Testis (tissue), 2 donors: ENCODE measurements around the gene F11.

Experiments
- POLR2A ChIP-seq: fragments of 450-650 bp; IDR thresholded peaks from one replicate; pipeline ENCODE4 v1.6.1; 2017; ENCODE audit warnings: antibody characterized with exemption, mild to moderate bottlenecking, moderate library complexity
- TF ChIP-seq, protein P1 (sequence below), 3 experiments: fragments of 450-650 bp in 2 of 3; fragments of 200-600 bp in 1 of 3; sonication (generic) in 1 of 3; IDR thresholded peaks; one replicate each; pipeline ENCODE4 v1.5.1; 2016 to 2019; ENCODE audit warnings: antibody characterized with exemption in 3 of 3, mild to moderate bottlenecking in 2 of 3, moderate library complexity in 1 of 3

DNA sequence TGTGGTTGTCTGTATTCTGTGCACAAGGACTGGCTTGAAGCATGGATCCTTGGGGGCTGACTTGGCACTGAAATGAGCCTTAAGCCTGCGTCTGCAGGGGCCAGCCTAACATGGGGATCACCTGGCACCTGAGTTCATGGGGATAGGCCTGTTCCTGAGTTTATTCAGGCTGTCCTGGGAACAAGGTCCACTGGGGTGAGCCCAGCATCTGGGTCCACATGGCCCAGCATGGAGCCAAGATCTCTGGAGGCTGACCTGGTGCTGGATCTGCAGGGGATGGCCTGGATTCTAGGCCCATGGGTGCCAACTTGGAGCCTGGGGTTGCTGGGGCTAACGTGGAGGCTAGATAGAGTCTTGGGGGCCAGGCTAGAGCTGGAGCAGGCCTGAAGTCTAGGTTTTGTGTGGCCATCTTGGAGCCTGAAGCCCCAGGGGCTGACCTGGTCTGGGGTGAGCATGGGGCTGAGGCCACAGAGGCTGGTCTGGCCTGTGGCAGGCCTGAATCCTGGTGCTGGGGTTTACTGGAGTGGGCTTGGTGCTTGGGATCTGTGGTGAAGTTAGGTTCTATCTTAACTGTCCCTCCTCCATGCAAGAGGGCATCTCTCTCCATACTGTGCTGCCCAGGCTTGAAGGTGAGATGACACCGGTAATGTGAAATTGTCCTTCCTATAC is 39.3 kb upstream of the F11 start:
- TF ChIP-seq, protein P1, sequence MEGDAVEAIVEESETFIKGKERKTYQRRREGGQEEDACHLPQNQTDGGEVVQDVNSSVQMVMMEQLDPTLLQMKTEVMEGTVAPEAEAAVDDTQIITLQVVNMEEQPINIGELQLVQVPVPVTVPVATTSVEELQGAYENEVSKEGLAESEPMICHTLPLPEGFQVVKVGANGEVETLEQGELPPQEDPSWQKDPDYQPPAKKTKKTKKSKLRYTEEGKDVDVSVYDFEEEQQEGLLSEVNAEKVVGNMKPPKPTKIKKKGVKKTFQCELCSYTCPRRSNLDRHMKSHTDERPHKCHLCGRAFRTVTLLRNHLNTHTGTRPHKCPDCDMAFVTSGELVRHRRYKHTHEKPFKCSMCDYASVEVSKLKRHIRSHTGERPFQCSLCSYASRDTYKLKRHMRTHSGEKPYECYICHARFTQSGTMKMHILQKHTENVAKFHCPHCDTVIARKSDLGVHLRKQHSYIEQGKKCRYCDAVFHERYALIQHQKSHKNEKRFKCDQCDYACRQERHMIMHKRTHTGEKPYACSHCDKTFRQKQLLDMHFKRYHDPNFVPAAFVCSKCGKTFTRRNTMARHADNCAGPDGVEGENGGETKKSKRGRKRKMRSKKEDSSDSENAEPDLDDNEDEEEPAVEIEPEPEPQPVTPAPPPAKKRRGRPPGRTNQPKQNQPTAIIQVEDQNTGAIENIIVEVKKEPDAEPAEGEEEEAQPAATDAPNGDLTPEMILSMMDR (IDR thresholded peaks at IDR 0.05): no peak
- no peak for TF ChIP-seq POLR2A
